Jurkat, Clone E6-1 (cell line): ENCODE measurements around the gene GNPAT.

ENCODE experiments used
- DNase-seq: peaks from one replicate; pipeline ENCODE4 v3.0.0-alpha.2; 2011; ENCODE audit warnings: low read depth, low spot score
- H3K4me3 ChIP-seq: 2 replicates; pipeline ENCODE4 v1.5.1; 2011; ENCODE audit warnings: mild to moderate bottlenecking, low read length, control low read depth, moderate library complexity

GNPAT gene

GRCh38 chr1:231236208-231236591, 4.8 kb upstream of the GNPAT start:
- DNase-seq: no peak
- H3K4me3 ChIP-seq: no peak overlapping the region

GRCh38 chr1:231236938-231237337, 4.1 kb upstream of the GNPAT start:
- DNase-seq: no peak
- H3K4me3 ChIP-seq: no peak overlapping the region

- DNase-seq: no peak
- no peak overlapping the region for H3K4me3 ChIP-seq
These were observed 2.7 kb upstream of the GNPAT start for GRCh38 chr1:231238298-231238697.

GRCh38 chr1:231240531-231240882, 505 bp upstream of the GNPAT start:
- DNase-seq: no peak
- H3K4me3 ChIP-seq: peak overlapping the region; percentile 95

- peak overlapping the region; percentile 95 for H3K4me3 ChIP-seq
- DNase-seq: no peak
These were observed 738 bp downstream of the GNPAT start for GRCh38 chr1:231241750-231242149.

- H3K4me3 ChIP-seq: peak overlapping the region; percentile 95
- DNase-seq: no peak
These were observed 1.6 kb downstream of the GNPAT start for GRCh38 chr1:231242516-231243198.

GRCh38 chr1:231248778-231249177, 7.8 kb downstream of the GNPAT start:
- no peak overlapping the region for H3K4me3 ChIP-seq
- DNase-seq: no peak

- no peak overlapping the region for H3K4me3 ChIP-seq
These were observed 11.3 kb downstream of the GNPAT start for GRCh38 chr1:231252336-231252735.

GRCh38 chr1:231260351-231260750, 19.3 kb downstream of the GNPAT start:
- no peak overlapping the region for H3K4me3 ChIP-seq
- no peak for DNase-seq

More at GRCh38 chr1:231252336-231252735, 11.3 kb downstream of the GNPAT start:
- DNase-seq: no peak

GRCh38 chr1:231264642-231265041, 23.6 kb downstream of the GNPAT start:
- no peak for DNase-seq
- H3K4me3 ChIP-seq: no peak overlapping the region

GRCh38 chr1:231265379-231265778, 24.4 kb downstream of the GNPAT start:
- H3K4me3 ChIP-seq: no peak overlapping the region
- DNase-seq: no peak

- DNase-seq: no peak
- no peak overlapping the region for H3K4me3 ChIP-seq
These were observed 25.9 kb downstream of the GNPAT start for GRCh38 chr1:231266811-231267322.

GRCh38 chr1:231272173-231272572, 31.2 kb downstream of the GNPAT start:
- H3K4me3 ChIP-seq: no peak overlapping the region
- no peak for DNase-seq

GRCh38 chr1:231272880-231273279, 31.9 kb downstream of the GNPAT start:
- no peak overlapping the region for H3K4me3 ChIP-seq
- DNase-seq: no peak

GRCh38 chr1:231274119-231274825, 33.3 kb downstream of the GNPAT start:
- peak; percentile 12 for DNase-seq
- no peak overlapping the region for H3K4me3 ChIP-seq

- no peak overlapping the region for H3K4me3 ChIP-seq
- no peak for DNase-seq
These were observed 37.2 kb downstream of the GNPAT start for GRCh38 chr1:231278100-231278790.

- no peak overlapping the region for H3K4me3 ChIP-seq
- DNase-seq: no peak
These were observed 38.1 kb downstream of the GNPAT start for GRCh38 chr1:231279081-231279480.

- no peak for DNase-seq
- H3K4me3 ChIP-seq: no peak overlapping the region
These were observed 38.7 kb downstream of the GNPAT start for GRCh38 chr1:231279683-231280082.

GRCh38 chr1:231284441-231284840, 43.4 kb downstream of the GNPAT start:
- no peak overlapping the region for H3K4me3 ChIP-seq
- DNase-seq: no peak

GRCh38 chr1:231286603-231287002, 45.6 kb downstream of the GNPAT start:
- DNase-seq: no peak
- H3K4me3 ChIP-seq: no peak overlapping the region
